Measurements from ENCODE around the gene NAIF1.

DNA sequence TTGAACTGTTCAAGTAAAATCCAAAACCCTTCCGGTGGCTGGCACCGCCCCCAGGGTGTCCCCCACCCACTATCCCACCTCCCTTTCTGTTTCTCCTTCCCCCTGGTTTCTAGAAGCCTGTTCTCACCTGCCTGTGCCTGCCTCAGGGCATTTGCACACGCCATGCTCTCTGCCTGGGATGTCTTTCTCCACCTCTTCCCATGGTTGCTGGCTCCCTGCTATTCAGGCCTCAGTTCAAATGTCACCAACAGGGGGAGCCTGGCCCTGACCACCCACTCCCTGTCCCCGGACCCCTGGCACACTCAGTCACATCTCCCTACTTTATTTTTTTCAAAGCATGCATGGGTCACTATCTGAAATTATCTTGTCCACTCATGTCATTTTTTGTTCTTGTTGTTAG, 46.4 kb downstream of the NAIF1 start:
- TF ChIP-seq, protein P1, sequence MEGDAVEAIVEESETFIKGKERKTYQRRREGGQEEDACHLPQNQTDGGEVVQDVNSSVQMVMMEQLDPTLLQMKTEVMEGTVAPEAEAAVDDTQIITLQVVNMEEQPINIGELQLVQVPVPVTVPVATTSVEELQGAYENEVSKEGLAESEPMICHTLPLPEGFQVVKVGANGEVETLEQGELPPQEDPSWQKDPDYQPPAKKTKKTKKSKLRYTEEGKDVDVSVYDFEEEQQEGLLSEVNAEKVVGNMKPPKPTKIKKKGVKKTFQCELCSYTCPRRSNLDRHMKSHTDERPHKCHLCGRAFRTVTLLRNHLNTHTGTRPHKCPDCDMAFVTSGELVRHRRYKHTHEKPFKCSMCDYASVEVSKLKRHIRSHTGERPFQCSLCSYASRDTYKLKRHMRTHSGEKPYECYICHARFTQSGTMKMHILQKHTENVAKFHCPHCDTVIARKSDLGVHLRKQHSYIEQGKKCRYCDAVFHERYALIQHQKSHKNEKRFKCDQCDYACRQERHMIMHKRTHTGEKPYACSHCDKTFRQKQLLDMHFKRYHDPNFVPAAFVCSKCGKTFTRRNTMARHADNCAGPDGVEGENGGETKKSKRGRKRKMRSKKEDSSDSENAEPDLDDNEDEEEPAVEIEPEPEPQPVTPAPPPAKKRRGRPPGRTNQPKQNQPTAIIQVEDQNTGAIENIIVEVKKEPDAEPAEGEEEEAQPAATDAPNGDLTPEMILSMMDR (IDR thresholded peaks at IDR 0.05), result no peak; the same call in 1 of the 2 replicates
- TF ChIP-seq TCF7L2 (IDR thresholded peaks at IDR 0.05; ENCODE audit: low read depth, low read length) (no peak), POLR2AphosphoS5 (IDR thresholded peaks at IDR 0.05; ENCODE audit: low read depth, low read length) (no peak), SIN3A (IDR thresholded peaks at IDR 0.05; ENCODE audit: borderline replicate concordance, insufficient read depth, low read depth, low read length) (no peak)
- TF ChIP-seq, protein P2, sequence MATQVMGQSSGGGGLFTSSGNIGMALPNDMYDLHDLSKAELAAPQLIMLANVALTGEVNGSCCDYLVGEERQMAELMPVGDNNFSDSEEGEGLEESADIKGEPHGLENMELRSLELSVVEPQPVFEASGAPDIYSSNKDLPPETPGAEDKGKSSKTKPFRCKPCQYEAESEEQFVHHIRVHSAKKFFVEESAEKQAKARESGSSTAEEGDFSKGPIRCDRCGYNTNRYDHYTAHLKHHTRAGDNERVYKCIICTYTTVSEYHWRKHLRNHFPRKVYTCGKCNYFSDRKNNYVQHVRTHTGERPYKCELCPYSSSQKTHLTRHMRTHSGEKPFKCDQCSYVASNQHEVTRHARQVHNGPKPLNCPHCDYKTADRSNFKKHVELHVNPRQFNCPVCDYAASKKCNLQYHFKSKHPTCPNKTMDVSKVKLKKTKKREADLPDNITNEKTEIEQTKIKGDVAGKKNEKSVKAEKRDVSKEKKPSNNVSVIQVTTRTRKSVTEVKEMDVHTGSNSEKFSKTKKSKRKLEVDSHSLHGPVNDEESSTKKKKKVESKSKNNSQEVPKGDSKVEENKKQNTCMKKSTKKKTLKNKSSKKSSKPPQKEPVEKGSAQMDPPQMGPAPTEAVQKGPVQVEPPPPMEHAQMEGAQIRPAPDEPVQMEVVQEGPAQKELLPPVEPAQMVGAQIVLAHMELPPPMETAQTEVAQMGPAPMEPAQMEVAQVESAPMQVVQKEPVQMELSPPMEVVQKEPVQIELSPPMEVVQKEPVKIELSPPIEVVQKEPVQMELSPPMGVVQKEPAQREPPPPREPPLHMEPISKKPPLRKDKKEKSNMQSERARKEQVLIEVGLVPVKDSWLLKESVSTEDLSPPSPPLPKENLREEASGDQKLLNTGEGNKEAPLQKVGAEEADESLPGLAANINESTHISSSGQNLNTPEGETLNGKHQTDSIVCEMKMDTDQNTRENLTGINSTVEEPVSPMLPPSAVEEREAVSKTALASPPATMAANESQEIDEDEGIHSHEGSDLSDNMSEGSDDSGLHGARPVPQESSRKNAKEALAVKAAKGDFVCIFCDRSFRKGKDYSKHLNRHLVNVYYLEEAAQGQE (IDR thresholded peaks at IDR 0.05; ENCODE audit: insufficient read depth in 1 of 2, low read depth in 2 of 2, low read length in 1 of 2), result no peak
